CD4-positive, alpha-beta T cell treated with Interleukin-12 subunit alpha and Interleukin-12 subunit beta, for 1 hour (primary cell): Measurements from ENCODE around the gene NUCB1.
A peak's percentile ranks its signal among the peaks of the same experiment; 100 is the strongest.
"Not testable (repeated sequence)": the region's sequence is repeated elsewhere in the genome, so short reads cannot be mapped to it uniquely, and the experiment has no call there.

Source experiments
- DNase-seq: peaks from one replicate; pipeline ENCODE4 v3.0.0-alpha.2; 2020

The NUCB1 gene

GRCh38 chr19:48874303-48875135 is 25.6 kb upstream of the NUCB1 start:
- DNase-seq, result peak; percentile 36

- peak; percentile 55 for DNase-seq
These were observed 23.8 kb upstream of the NUCB1 start for GRCh38 chr19:48876043-48876981.

- DNase-seq, result peak; percentile 44
These were observed 22.3 kb upstream of the NUCB1 start for GRCh38 chr19:48877855-48878195.

- peak; percentile 50 for DNase-seq
These were observed 21.7 kb upstream of the NUCB1 start for GRCh38 chr19:48878196-48879024.

- DNase-seq, result peak; percentile 26
These were observed 21.0 kb upstream of the NUCB1 start for GRCh38 chr19:48879025-48879637.

GRCh38 chr19:48879696-48880095 is 20.4 kb upstream of the NUCB1 start:
- peak; percentile 24 for DNase-seq

GRCh38 chr19:48881741-48882657 is 18.1 kb upstream of the NUCB1 start:
- peak; percentile 57 for DNase-seq

- DNase-seq, result no peak
These were observed 16.4 kb upstream of the NUCB1 start for GRCh38 chr19:48883726-48884125.

- DNase-seq, result no peak
These were observed 12.1 kb upstream of the NUCB1 start for GRCh38 chr19:48887861-48888612.

GRCh38 chr19:48889496-48889895 is 10.6 kb upstream of the NUCB1 start:
- DNase-seq, result not testable (repeated sequence)

GRCh38 chr19:48890551-48890950 is 9.6 kb upstream of the NUCB1 start:
- DNase-seq, result no peak

- DNase-seq, result no peak
These were observed 4.9 kb upstream of the NUCB1 start for GRCh38 chr19:48895226-48895625.

- DNase-seq, result peak; percentile 52
These were observed 3.9 kb upstream of the NUCB1 start for GRCh38 chr19:48896191-48896720.

- no peak for DNase-seq
These were observed 2.9 kb upstream of the NUCB1 start for GRCh38 chr19:48897181-48897580.

GRCh38 chr19:48899386-48899749 is 744 bp upstream of the NUCB1 start:
- DNase-seq, result not testable (repeated sequence)

GRCh38 chr19:48900477-48901406 is 630 bp downstream of the NUCB1 start:
- peak; percentile 50 for DNase-seq

- not testable (repeated sequence) for DNase-seq
These were observed 2.2 kb downstream of the NUCB1 start for GRCh38 chr19:48902291-48902690.

- not testable (repeated sequence) for DNase-seq
These were observed 3.7 kb downstream of the NUCB1 start for GRCh38 chr19:48903788-48904187.

GRCh38 chr19:48905664-48906063 is 5.6 kb downstream of the NUCB1 start:
- DNase-seq, result no peak
